ENCODE measurements around the gene PSMG3. TPM values are rescaled to one million over a fixed set of nuclear protein-coding genes. Genes with fewer than 3 reads are reported as not detected.

The PSMG3 gene
- total and polyA plus RNA-seq, 2 donors (not counting 3 experiments of a cell fraction or from before 2014, with no cell fraction given) = 25.5 to 49.7 TPM

DNA sequence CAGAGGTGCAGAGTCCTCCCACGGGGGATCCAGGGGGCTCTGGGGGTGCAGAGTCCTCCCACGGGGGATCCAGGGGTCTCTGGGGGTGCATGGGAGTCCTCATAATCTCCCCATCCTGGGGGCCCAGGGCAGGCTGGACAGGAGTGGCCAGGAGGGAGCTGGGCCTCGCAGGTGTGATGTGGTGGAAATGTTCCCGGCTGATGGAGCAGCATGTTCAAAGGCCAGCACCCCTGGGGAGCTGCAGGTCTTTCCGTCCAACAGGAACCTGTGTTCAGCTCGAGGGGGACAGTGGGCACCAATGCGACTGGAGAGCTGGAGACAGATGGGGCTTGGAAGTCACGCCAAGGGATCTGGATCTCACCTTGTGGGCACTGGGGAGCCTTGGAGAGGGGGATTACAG lies 38.5 kb upstream of the PSMG3 start:
- TF ChIP-seq EZH2 (IDR thresholded peaks at IDR 0.05; ENCODE audit: borderline replicate concordance, low read depth, low read length, severe bottlenecking) = no peak
- dilution Hi-C loops (cut with MboI; ENCODE audit: extremely low pct_ligation_motif_present, low sequenced_read_pairs) (no loop called here), intact Hi-C loops (cut with micrococcal nuclease) (no loop called here)
- no peaks in the 10 kb centered on the region for H3K9me1 ChIP-seq (replicated peaks; ENCODE audit: control insufficient read depth, extremely low read depth, insufficient read depth, low read length)
- no peak for FAIRE-seq
- no peak for DNase-seq (ENCODE audit: low read depth, low spot score)
- BruUV-seq (replicated peaks) = no TSS peak
- H3K4me2 ChIP-seq (ENCODE audit: insufficient read depth, low read length) = no peak overlapping the region
- POLR2A ChIA-PET = no interaction called here
- H4K20me1 ChIP-seq (replicated peaks; ENCODE audit: control insufficient read depth, extremely low read depth, insufficient read depth, low read length) = no peaks in the 10 kb centered on the region
- no peaks in the 10 kb centered on the region for H3K27me3 ChIP-seq (ENCODE audit: control insufficient read depth in 2 of 2, insufficient read depth in 2 of 2, low read length in 2 of 2)
- no peak overlapping the region for H2AFZ ChIP-seq (ENCODE audit: low read depth, low read length)
- no peaks in the 10 kb centered on the region for H3K9me3 ChIP-seq (replicated peaks; ENCODE audit: control insufficient read depth, insufficient read depth, low read length)
- CTCF ChIA-PET = no interaction called here
- H3K36me3 ChIP-seq (ENCODE audit: control insufficient read depth in 2 of 2, extremely low read depth in 1 of 2, insufficient read depth in 2 of 2, low read length in 2 of 2) = no peaks in the 10 kb centered on the region
- H3K27ac ChIP-seq (ENCODE audit: insufficient read depth, low read depth, low read length) = no peak overlapping the region
- no peaks in the 10 kb centered on the region for H3K4me1 ChIP-seq (ENCODE audit: control insufficient read depth, extremely low read depth, insufficient read depth, low read length)
- H3K79me2 ChIP-seq (ENCODE audit: control insufficient read depth, insufficient read depth, low read length) = no peaks in the 10 kb centered on the region
- no peak overlapping the region for H3K9ac ChIP-seq (replicated peaks; ENCODE audit: extremely low read depth, insufficient read depth, low read length)
- no peak overlapping the region for H3K4me3 ChIP-seq (replicated peaks in 1 of 3; ENCODE audit: insufficient read depth in 1 of 3, low read depth in 1 of 3, low read length in 3 of 3)

DNA sequence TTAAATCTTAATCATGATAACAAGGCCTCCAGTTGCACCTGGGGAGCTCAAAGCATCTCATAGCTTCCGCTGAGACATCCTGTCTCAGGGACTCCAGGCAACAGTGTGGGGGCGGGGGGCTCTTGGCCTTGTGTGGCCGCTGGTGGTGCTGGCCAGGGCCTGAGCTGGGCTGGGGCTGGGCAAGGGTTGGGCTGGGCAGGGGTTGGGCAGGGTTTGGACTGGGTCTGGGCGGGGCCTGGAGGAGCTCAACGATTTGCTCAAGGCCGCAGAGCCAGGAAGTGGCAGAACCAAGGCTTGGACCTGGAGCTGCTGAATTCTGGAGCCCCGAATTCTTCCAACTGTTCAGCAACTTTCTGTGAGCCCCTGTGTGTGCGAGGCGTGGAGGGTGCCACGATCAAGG lies 37.9 kb upstream of the PSMG3 start:
- no peaks in the 10 kb centered on the region for H3K9me1 ChIP-seq (replicated peaks; ENCODE audit: control insufficient read depth, extremely low read depth, insufficient read depth, low read length)
- no peak overlapping the region for H2AFZ ChIP-seq (ENCODE audit: low read depth, low read length)
- CTCF ChIA-PET = no interaction called here
- no peaks in the 10 kb centered on the region for H3K36me3 ChIP-seq (ENCODE audit: control insufficient read depth in 2 of 2, extremely low read depth in 1 of 2, insufficient read depth in 2 of 2, low read length in 2 of 2)
- no peaks in the 10 kb centered on the region for H3K9me3 ChIP-seq (replicated peaks; ENCODE audit: control insufficient read depth, insufficient read depth, low read length)
- dilution Hi-C loops (cut with MboI; ENCODE audit: extremely low pct_ligation_motif_present, low sequenced_read_pairs) (no loop called here), intact Hi-C loops (cut with micrococcal nuclease) (no loop called here)
- no peak overlapping the region for H3K9ac ChIP-seq (replicated peaks; ENCODE audit: extremely low read depth, insufficient read depth, low read length)
- FAIRE-seq (no peak), DNase-seq (ENCODE audit: low read depth, low spot score) (no peak)
- BruUV-seq (replicated peaks) = no TSS peak
- no peak overlapping the region for H3K4me3 ChIP-seq (replicated peaks in 1 of 3; ENCODE audit: insufficient read depth in 1 of 3, low read depth in 1 of 3, low read length in 3 of 3)
- no peaks in the 10 kb centered on the region for H3K79me2 ChIP-seq (ENCODE audit: control insufficient read depth, insufficient read depth, low read length)
- TF ChIP-seq GATA2 (IDR thresholded peaks at IDR 0.05; ENCODE audit: insufficient read depth, insufficient read length, low read depth, low read length) = no peak
- no peak for TF ChIP-seq FOS (IDR thresholded peaks at IDR 0.05; ENCODE audit: borderline replicate concordance, insufficient read depth, low read length)
- TF ChIP-seq, protein P1, sequence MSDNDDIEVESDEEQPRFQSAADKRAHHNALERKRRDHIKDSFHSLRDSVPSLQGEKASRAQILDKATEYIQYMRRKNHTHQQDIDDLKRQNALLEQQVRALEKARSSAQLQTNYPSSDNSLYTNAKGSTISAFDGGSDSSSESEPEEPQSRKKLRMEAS (IDR thresholded peaks at IDR 0.05; ENCODE audit: insufficient read depth, insufficient read length) = no peak
- no peak overlapping the region for H3K27ac ChIP-seq (ENCODE audit: insufficient read depth, low read depth, low read length)
- no peak overlapping the region for H3K4me2 ChIP-seq (ENCODE audit: insufficient read depth, low read length)
- no peaks in the 10 kb centered on the region for H3K27me3 ChIP-seq (ENCODE audit: control insufficient read depth in 2 of 2, insufficient read depth in 2 of 2, low read length in 2 of 2)
- H4K20me1 ChIP-seq (replicated peaks; ENCODE audit: control insufficient read depth, extremely low read depth, insufficient read depth, low read length) = no peaks in the 10 kb centered on the region
- POLR2A ChIA-PET = no interaction called here
- H3K4me1 ChIP-seq (ENCODE audit: control insufficient read depth, extremely low read depth, insufficient read depth, low read length) = no peaks in the 10 kb centered on the region
